Spleen (tissue), 11 donors: Measurements from ENCODE around the gene PEX5L. TPM values are rescaled to one million over a fixed set of nuclear protein-coding genes. Genes with fewer than 3 reads are reported as not detected.

ENCODE experiments used
- DNase-seq: peaks from one replicate; pipeline ENCODE4 v3.0.0-alpha.2; 2020
- H3K27ac ChIP-seq, 8 donors: fragments of 200-600 bp; sonication (generic) in 7 of 8; 1 replicate in 4 of 8; 2 replicates in 4 of 8; pipeline versions ENCODE4 v1.5.0 to v1.8.0; 2016 to 2021; ENCODE audit warnings: inconsistent platforms in 4 of 8, mild to moderate bottlenecking in 4 of 8, moderate library complexity in 1 of 8
- H3K27me3 ChIP-seq, 7 donors: fragments of 200-600 bp; sonication (generic) in 6 of 7; replicated peaks in 1 of 7; 1 replicate in 4 of 7; 2 replicates in 3 of 7; pipeline versions ENCODE4 v1.5.0 to v1.8.0; 2016 to 2021; ENCODE audit warnings: inconsistent platforms in 3 of 7, mild to moderate bottlenecking in 1 of 7
- H3K36me3 ChIP-seq, 6 donors: fragments of 200-600 bp; sonication (generic) in 5 of 6; 1 replicate in 4 of 6; 2 replicates in 2 of 6; pipeline versions ENCODE4 v1.5.0 to v1.8.0; 2016 to 2021; ENCODE audit warnings: inconsistent platforms in 2 of 6
- H3K4me1 ChIP-seq, 6 donors: fragments of 200-600 bp; sonication (generic) in 5 of 6; 1 replicate in 3 of 6; 2 replicates in 3 of 6; pipeline versions ENCODE4 v1.5.0 to v1.8.0; 2016 to 2021; ENCODE audit warnings: inconsistent platforms in 3 of 6
- H3K4me3 ChIP-seq, 8 donors: fragments of 200-600 bp; sonication (generic) in 7 of 8; 1 replicate in 4 of 8; 2 replicates in 4 of 8; pipeline versions ENCODE4 v1.5.0 to v1.8.0; 2016 to 2021; ENCODE audit warnings: inconsistent platforms in 4 of 8, mild to moderate bottlenecking in 4 of 8, moderate library complexity in 2 of 8
- H3K9me3 ChIP-seq, 8 donors: fragments of 200-600 bp; sonication (generic) in 7 of 8; 1 replicate in 4 of 8; 2 replicates in 4 of 8; pipeline versions ENCODE4 v1.5.0 to v1.8.0; 2016 to 2021; ENCODE audit warnings: inconsistent platforms in 4 of 8
- POLR2A ChIP-seq, 3 donors: fragments of 450-650 bp; IDR thresholded peaks; one replicate each; pipeline ENCODE4 v1.5.1; 2017; ENCODE audit warnings: antibody characterized with exemption in 3 of 3, mild to moderate bottlenecking in 1 of 3
- POLR2AphosphoS5 ChIP-seq, 3 donors: sonication (generic); formaldehyde crosslinking; IDR thresholded peaks; one replicate each; pipeline ENCODE4 v1.5.1; 2017; ENCODE audit warnings: antibody characterized with exemption in 3 of 3
- WGBS, 5 donors: extraction: QIAGEN DNeasy Blood & Tissue Kit in 3 of 5; methylation state at CpG; one replicate each; pipeline versions ENCODE4 v1.1.5 to v1.1.7; 2013 to 2018; 5-methylcytosine and 5-hydroxymethylcytosine counted together
- intact Hi-C: fragments of 100-400 bp; cut with DNase I; formaldehyde crosslinking; loops from one replicate; pipeline ENCODE4 v1.15.0; 2023; ENCODE audit warnings: low total_unique reads
- polyA plus RNA-seq, 3 donors: library from polyadenylated mRNA; stranded (reverse); fragments of 200-250 nt; gene quantifications; one replicate each; pipeline ENCODE4 v1.2.1, GENCODE V29; 2013
- total RNA-seq, 7 donors: library from RNA; depleted of rRNA in 3 of 7; stranded (reverse); fragments of >200 nt in 3 of 7; fragmentation: NEBNext Ultra II Directional in 4 of 7; extraction: Animal tissue kit (Norgen Biotek cat#: 25700) in 4 of 7; gene quantifications; one replicate each; pipeline versions ENCODE4 v1.1.0 to v1.2.1, GENCODE V29; 2016 to 2021
- TF ChIP-seq, protein P1 (sequence below), 11 experiments: fragments of 200-600 bp in 7 of 11; fragments of 450-650 bp in 4 of 11; sonication (generic) in 4 of 11; IDR thresholded peaks in 8 of 11; conservative IDR thresholded peaks in 3 of 11; 1 replicate in 7 of 11; 2 replicates in 4 of 11; pipeline versions ENCODE4 v1.4.0 to v1.8.0; 2016 to 2021; ENCODE audit warnings: antibody characterized with exemption in 11 of 11, inconsistent platforms in 4 of 11, mild to moderate bottlenecking in 1 of 11
- donor health status: healthy with polysubstance abuse.
- donor health status: DM: no; HTN: no; CAD: no; lungs with moderate emphysema.
- donor health status: DM: no; HTN: no; CAD: no.
- donor health status: Bipolar disorder and iron deficiency.
- donor health status: healthy.
- donor health status: DM: no; HTN: no; CAD: no.
- donor health status: DM: yes; HTN: yes; CAD: no.

PEX5L gene
- total and polyA plus RNA-seq, 10 donors, result under 0.01 to 0.55 (median 0.02) TPM; not detected in 7

DNA sequence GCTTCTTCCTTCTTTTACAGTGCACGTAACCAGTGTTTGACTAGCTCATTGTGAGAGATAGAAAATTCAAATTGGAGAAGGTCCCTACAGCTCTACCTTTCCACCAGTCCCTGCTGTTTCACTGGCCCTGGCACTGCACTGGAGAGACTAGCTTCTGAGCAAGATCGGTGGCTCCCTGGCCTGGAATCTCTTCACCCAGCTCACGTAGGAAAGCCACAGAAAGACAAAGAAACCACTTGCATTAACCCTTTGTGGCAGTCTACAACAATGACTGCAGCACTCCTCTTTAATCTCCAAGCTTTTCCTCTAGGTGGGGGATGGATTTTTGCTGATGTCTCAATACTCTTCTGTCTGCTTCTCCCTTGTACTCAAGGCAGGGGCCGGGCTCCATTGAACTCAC is 155.9 kb downstream of the PEX5L start:
- Histone ChIP-seq H3K4me1 (no peaks in the 10 kb centered on the region), H3K4me3 (no peak overlapping the region), H3K9me3 (no peaks in the 10 kb centered on the region), H3K27ac (no peak overlapping the region), H3K36me3 (no peaks in the 10 kb centered on the region), H3K27me3 (peaks cover 0 to 5% (median 0%) of the 10 kb centered on the region in 7 donors)
- WGBS, 5 donors, result 43 to 63% (median 53%) methylated on average over 4 of the region's 4 CpGs
- TF ChIP-seq, protein P1, sequence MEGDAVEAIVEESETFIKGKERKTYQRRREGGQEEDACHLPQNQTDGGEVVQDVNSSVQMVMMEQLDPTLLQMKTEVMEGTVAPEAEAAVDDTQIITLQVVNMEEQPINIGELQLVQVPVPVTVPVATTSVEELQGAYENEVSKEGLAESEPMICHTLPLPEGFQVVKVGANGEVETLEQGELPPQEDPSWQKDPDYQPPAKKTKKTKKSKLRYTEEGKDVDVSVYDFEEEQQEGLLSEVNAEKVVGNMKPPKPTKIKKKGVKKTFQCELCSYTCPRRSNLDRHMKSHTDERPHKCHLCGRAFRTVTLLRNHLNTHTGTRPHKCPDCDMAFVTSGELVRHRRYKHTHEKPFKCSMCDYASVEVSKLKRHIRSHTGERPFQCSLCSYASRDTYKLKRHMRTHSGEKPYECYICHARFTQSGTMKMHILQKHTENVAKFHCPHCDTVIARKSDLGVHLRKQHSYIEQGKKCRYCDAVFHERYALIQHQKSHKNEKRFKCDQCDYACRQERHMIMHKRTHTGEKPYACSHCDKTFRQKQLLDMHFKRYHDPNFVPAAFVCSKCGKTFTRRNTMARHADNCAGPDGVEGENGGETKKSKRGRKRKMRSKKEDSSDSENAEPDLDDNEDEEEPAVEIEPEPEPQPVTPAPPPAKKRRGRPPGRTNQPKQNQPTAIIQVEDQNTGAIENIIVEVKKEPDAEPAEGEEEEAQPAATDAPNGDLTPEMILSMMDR (IDR thresholded peaks at IDR 0.05 in 8 of 11, conservative IDR thresholded peaks at IDR 0.05 in 3 of 11), result no peak
- TF ChIP-seq POLR2AphosphoS5 (IDR thresholded peaks at IDR 0.05), result no peak
- TF ChIP-seq POLR2A (IDR thresholded peaks at IDR 0.05), result no peak
- DNase-seq, result no peak
- intact Hi-C loops, result no loop called here

DNA sequence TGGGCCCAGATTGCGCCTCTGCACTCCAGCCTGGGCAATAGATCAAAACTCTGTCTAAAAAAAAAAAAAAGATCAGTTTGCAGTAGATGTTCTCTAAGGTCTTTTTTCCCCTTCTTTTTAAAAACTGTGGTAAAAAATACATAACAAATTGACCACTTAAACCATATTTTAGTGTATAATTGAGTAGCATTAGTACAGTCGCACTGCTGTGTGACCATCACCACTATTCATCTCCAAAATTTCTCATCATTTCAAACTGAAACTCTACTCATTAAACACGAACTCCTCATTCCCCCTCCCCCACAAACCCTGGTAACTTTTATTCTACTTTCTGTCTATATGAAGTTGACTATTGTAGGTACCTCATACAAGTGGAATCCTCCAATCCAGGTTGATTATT is 160.3 kb downstream of the PEX5L start:
- Histone ChIP-seq H3K27me3 (peaks cover 0 to 5% (median 0%) of the 10 kb centered on the region in 7 donors), H3K27ac (no peak overlapping the region), H3K4me3 (no peak overlapping the region), H3K36me3 (no peaks in the 10 kb centered on the region), H3K9me3 (no peaks in the 10 kb centered on the region), H3K4me1 (no peaks in the 10 kb centered on the region)
- WGBS, 5 donors, result 68 to 84% (median 72%) methylated on average over 3 of the region's 3 CpGs
- DNase-seq, result no peak
- intact Hi-C loops, result no loop called here
- TF ChIP-seq, protein P1 (IDR thresholded peaks at IDR 0.05 in 8 of 11, conservative IDR thresholded peaks at IDR 0.05 in 3 of 11), result no peak
- TF ChIP-seq POLR2A (IDR thresholded peaks at IDR 0.05) (no peak), POLR2AphosphoS5 (IDR thresholded peaks at IDR 0.05) (no peak)

DNA sequence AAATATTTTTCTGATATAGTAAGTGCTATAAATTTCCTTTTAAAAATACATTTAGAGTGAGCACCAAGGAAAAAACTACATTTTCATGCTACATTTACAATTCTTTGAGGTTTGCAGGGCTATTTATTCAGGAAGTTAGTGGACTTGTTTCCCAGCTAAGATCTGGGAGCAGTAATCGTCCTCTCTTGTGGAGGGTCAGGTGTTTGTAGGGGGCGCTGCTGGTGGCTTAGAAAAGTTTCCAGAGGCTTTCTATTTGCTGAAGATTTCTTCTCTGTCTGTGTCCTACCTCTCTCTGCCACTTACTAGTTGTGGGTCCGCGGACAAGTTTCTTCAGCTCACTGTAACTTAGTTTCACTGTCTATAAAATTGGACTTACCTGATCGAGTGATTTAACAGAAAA is 163.9 kb downstream of the PEX5L start:
- H3K4me1 ChIP-seq, result no peaks in the 10 kb centered on the region
- no peak for DNase-seq
- WGBS, 5 donors, result 49 to 60% (median 54%) methylated on average over 5 of the region's 5 CpGs
- TF ChIP-seq, protein P1 (IDR thresholded peaks at IDR 0.05 in 8 of 11, conservative IDR thresholded peaks at IDR 0.05 in 3 of 11), result no peak
- no peak for TF ChIP-seq POLR2A (IDR thresholded peaks at IDR 0.05)
- no peak for TF ChIP-seq POLR2AphosphoS5 (IDR thresholded peaks at IDR 0.05)
- no peaks in the 10 kb centered on the region for H3K9me3 ChIP-seq
- H3K36me3 ChIP-seq, result no peaks in the 10 kb centered on the region
- intact Hi-C loops, result no loop called here
- H3K27ac ChIP-seq, result no peak overlapping the region
- H3K4me3 ChIP-seq, result no peak overlapping the region
- H3K27me3 ChIP-seq, result peaks cover 0 to 5% (median 0%) of the 10 kb centered on the region in 7 donors

DNA sequence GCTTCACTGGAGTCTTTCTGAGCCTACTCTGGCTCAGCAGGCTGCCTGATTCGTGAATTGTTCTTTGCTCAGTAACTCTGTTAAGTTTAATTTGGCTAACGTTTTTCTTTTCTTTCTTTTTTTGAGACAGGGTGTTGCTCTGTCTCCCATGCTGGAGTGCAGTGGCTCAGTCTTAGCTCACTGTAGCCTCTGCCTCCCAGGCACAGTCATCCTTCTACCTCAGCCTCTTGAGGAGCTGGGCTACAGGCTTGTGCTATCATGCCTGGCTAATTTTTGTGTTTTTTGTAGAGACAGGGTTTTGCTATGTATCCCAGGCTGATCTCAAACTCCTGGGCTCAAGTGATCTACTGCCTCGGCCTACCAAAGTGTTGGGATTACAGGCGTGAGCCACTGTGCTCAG is 165.0 kb downstream of the PEX5L start:
- intact Hi-C loops, result no loop called here
- TF ChIP-seq POLR2AphosphoS5 (IDR thresholded peaks at IDR 0.05) (no peak), POLR2A (IDR thresholded peaks at IDR 0.05) (no peak)
- TF ChIP-seq, protein P1 (IDR thresholded peaks at IDR 0.05 in 8 of 11, conservative IDR thresholded peaks at IDR 0.05 in 3 of 11), result no peak
- H3K27me3 ChIP-seq, result peaks cover 0 to 4% (median 0%) of the 10 kb centered on the region in 7 donors
- no peak for DNase-seq
- 69 to 80% (median 74%) methylated on average over 4 of the region's 4 CpGs for WGBS, 5 donors
- no peaks in the 10 kb centered on the region for H3K9me3 ChIP-seq
- no peak overlapping the region for H3K27ac ChIP-seq
- H3K4me3 ChIP-seq, result no peak overlapping the region
- no peaks in the 10 kb centered on the region for H3K36me3 ChIP-seq
- H3K4me1 ChIP-seq, result no peaks in the 10 kb centered on the region
